ENCODE results near the gene CYP11A1.

Gene CYP11A1

DNA sequence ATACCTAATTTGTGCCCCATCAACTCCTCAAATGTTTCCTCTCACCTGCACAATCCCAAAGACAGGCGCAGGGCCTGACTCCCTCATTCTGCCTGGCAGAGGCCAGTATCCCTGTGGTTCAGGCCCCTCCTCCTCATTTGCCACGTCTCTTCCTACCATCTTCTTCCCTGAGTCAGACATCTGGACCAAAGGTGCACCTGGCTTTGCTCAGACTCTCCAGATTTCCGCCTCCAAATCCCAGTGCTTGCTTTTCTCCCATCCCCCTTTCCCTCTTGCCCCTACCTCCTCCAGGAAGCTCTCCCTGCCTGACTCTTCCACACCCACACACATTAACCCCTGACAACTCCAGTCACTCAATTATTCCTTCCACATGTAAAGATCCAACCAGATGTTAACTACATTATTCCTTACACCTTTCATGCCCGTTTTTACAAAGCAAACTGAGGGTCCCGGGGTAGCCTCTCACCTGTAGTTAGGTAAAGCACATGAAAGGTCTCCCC is 46.7 kb upstream of the CYP11A1 start:
- no peak overlapping the region for H3K27ac ChIP-seq
- no peaks in the 10 kb centered on the region for H3K27me3 ChIP-seq (ENCODE audit: control insufficient read depth, insufficient read depth, low read length)
- H3K4me2 ChIP-seq (ENCODE audit: low read length) = no peak overlapping the region
- H3K9me3 ChIP-seq (ENCODE audit: control insufficient read depth, low read length) = no peaks in the 10 kb centered on the region
- H3K4me1 ChIP-seq = no peaks in the 10 kb centered on the region
- TF ChIP-seq, protein P1, sequence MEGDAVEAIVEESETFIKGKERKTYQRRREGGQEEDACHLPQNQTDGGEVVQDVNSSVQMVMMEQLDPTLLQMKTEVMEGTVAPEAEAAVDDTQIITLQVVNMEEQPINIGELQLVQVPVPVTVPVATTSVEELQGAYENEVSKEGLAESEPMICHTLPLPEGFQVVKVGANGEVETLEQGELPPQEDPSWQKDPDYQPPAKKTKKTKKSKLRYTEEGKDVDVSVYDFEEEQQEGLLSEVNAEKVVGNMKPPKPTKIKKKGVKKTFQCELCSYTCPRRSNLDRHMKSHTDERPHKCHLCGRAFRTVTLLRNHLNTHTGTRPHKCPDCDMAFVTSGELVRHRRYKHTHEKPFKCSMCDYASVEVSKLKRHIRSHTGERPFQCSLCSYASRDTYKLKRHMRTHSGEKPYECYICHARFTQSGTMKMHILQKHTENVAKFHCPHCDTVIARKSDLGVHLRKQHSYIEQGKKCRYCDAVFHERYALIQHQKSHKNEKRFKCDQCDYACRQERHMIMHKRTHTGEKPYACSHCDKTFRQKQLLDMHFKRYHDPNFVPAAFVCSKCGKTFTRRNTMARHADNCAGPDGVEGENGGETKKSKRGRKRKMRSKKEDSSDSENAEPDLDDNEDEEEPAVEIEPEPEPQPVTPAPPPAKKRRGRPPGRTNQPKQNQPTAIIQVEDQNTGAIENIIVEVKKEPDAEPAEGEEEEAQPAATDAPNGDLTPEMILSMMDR (IDR thresholded peaks at IDR 0.05) = no peak
- H3K79me2 ChIP-seq = no peaks in the 10 kb centered on the region
- no peak overlapping the region for H3K4me3 ChIP-seq (ENCODE audit: low read depth, low read length)
- no peaks in the 10 kb centered on the region for H3K36me3 ChIP-seq (ENCODE audit: control insufficient read depth, insufficient read depth, low read length)
- H2AFZ ChIP-seq = no peak overlapping the region
- H3K9ac ChIP-seq = no peak overlapping the region

DNA sequence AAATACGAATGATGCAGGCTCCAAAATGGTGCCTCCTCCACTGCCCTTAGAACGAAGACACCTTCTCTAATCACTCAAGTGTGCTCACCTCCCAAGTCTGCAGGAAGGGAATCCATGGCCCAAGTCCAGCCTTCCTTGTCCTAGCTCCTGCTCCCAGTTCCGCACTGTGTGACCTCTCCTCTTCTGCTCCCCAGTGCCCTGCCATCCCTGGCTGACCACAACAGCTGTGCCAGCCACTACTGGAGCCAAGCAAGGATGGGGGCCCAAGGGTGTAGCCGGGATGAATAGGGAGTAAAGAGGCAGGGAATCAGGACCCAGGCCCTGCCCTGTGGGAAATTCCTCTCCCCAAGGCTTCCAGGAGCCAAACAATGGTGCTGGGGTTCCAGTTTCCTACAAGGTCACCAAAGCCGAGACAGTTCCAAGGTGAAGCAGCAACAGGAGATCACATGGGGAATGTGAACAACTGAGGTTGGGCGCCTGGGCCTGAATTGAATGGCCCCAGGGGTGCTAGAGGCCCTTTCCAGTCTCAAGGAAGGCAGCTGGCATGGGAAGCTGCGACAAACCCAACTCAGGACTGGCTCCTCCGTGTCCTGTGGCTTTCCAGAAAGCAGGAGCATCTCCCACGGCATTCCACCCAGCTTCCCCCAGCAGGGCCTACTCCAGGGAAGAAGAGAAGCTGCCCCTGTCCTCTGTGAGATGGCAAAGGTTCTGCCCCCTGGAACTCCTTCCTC is 46.1 kb upstream of the CYP11A1 start:
- Histone ChIP-seq H3K27ac (no peak overlapping the region), H3K9ac (no peak overlapping the region), H3K4me3 (ENCODE audit: low read depth, low read length) (no peak overlapping the region)

DNA sequence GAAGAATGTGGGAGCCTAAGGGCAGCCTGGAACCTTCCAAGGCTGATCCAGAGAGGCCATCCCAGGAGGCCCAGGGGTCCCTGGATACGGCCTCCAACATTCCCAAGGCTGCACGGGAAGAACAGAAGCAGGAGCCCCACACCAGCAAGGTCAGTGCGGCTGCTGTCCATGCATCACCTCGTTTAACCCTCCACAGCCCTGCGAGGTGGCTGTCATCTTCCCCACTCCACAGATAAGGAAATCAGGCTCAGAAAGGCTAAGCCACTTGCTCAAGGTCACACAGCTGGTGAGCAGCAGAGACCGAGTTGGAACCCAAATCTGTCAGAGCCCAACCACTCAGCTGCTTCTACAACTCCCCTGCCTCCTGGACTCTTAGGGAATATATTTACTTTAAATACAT is 44.7 kb upstream of the CYP11A1 start:
- H2AFZ ChIP-seq = no peak overlapping the region
- H3K4me2 ChIP-seq (ENCODE audit: low read length) = no peak overlapping the region
- H3K9me3 ChIP-seq (ENCODE audit: control insufficient read depth, low read length) = no peaks in the 10 kb centered on the region
- H3K27me3 ChIP-seq (ENCODE audit: control insufficient read depth, insufficient read depth, low read length) = no peaks in the 10 kb centered on the region
- peaks cover 3% of the 10 kb centered on the region for H3K4me1 ChIP-seq
- no peaks in the 10 kb centered on the region for H3K79me2 ChIP-seq
- H3K4me3 ChIP-seq (ENCODE audit: low read depth, low read length) = no peak overlapping the region
- H3K36me3 ChIP-seq (ENCODE audit: control insufficient read depth, insufficient read depth, low read length) = no peaks in the 10 kb centered on the region
- TF ChIP-seq, protein P1 (IDR thresholded peaks at IDR 0.05) = no peak
- no peak overlapping the region for H3K27ac ChIP-seq
- no peak overlapping the region for H3K9ac ChIP-seq

More for the DNA sequence above, 46.1 kb upstream of the CYP11A1 start:
- Histone ChIP-seq H3K27me3 (ENCODE audit: control insufficient read depth, insufficient read depth, low read length) (no peaks in the 10 kb centered on the region), H3K4me1 (no peaks in the 10 kb centered on the region), H3K9me3 (ENCODE audit: control insufficient read depth, low read length) (no peaks in the 10 kb centered on the region), H2AFZ (no peak overlapping the region), H3K4me2 (ENCODE audit: low read length) (no peak overlapping the region), H3K79me2 (no peaks in the 10 kb centered on the region), H3K36me3 (ENCODE audit: control insufficient read depth, insufficient read depth, low read length) (no peaks in the 10 kb centered on the region)
- TF ChIP-seq, protein P1 (IDR thresholded peaks at IDR 0.05) = no peak

DNA sequence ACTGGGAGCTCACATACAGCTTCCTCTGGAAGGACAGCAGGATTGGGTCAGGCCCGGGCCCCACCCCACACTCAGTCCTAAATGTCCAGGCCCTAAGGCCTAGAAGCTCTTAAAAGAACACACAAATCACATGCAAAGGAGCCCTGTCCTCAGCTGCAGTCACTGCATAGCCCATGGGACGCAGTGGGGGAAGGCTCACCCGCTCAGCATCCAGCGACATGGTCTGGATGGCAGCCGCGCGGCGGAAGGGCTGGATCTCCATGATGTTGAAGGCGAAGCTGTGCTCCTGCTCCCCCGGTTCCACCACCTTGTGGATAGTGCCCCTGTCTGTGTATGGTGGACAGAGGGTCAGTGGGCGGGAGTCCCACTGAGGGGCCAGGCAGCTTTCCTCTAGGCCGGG is 44.2 kb upstream of the CYP11A1 start:
- no peaks in the 10 kb centered on the region for H3K36me3 ChIP-seq (ENCODE audit: control insufficient read depth, insufficient read depth, low read length)
- TF ChIP-seq, protein P1 (IDR thresholded peaks at IDR 0.05) = no peak
- H2AFZ ChIP-seq = no peak overlapping the region
- H3K9ac ChIP-seq = no peak overlapping the region
- H3K4me3 ChIP-seq (ENCODE audit: low read depth, low read length) = no peak overlapping the region
- no peaks in the 10 kb centered on the region for H3K9me3 ChIP-seq (ENCODE audit: control insufficient read depth, low read length)
- H3K79me2 ChIP-seq = no peaks in the 10 kb centered on the region
- H3K27ac ChIP-seq = no peak overlapping the region
- peaks cover 4% of the 10 kb centered on the region for H3K4me1 ChIP-seq
- no peak overlapping the region for H3K4me2 ChIP-seq (ENCODE audit: low read length)
- no peaks in the 10 kb centered on the region for H3K27me3 ChIP-seq (ENCODE audit: control insufficient read depth, insufficient read depth, low read length)

DNA sequence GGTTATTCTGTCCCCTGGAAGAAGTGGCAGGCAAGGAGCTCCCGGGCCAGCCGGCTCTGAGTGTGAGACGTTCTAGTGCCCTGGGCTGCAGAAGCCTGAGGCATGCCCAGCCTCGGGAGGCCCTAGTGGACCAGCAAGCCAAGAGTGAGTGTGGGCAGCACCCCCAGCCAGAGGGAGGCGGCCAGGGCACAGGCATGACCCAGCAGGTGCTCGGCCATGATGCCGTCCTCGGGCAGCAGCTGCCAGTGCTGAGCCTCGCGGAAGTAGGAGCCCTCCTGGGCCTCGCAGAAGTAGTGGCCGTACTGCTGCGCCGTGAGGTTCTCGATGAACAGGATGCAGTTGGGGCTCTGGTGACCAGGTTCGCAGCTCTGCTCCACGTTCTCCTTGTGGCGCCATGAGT is 43.1 kb upstream of the CYP11A1 start:
- no peak overlapping the region for H3K4me3 ChIP-seq (ENCODE audit: low read depth, low read length)
- H3K4me1 ChIP-seq = peaks cover 4% of the 10 kb centered on the region
- no peaks in the 10 kb centered on the region for H3K79me2 ChIP-seq
- no peak overlapping the region for H3K27ac ChIP-seq
- TF ChIP-seq, protein P1 (IDR thresholded peaks at IDR 0.05) = no peak
- no peak overlapping the region for H3K4me2 ChIP-seq (ENCODE audit: low read length)
- no peaks in the 10 kb centered on the region for H3K27me3 ChIP-seq (ENCODE audit: control insufficient read depth, insufficient read depth, low read length)
- no peaks in the 10 kb centered on the region for H3K9me3 ChIP-seq (ENCODE audit: control insufficient read depth, low read length)
- no peak overlapping the region for H3K9ac ChIP-seq
- no peak overlapping the region for H2AFZ ChIP-seq
- no peaks in the 10 kb centered on the region for H3K36me3 ChIP-seq (ENCODE audit: control insufficient read depth, insufficient read depth, low read length)
